ELF-1 (cell line): Measurements from ENCODE around the gene ASB18.
"Not testable (repeated sequence)": the region's sequence is repeated elsewhere in the genome, so short reads cannot be mapped to it uniquely, and the experiment has no call there.

Experiments used
- DNase-seq: peaks from one replicate; pipeline ENCODE4 v3.0.0-alpha.2; 2016; ENCODE audit warnings: low read depth, low spot score

The ASB18 gene

GRCh38 chr2:236286873-236287545, 22.8 kb upstream of the ASB18 start:
- DNase-seq = peak; percentile 36

DNA sequence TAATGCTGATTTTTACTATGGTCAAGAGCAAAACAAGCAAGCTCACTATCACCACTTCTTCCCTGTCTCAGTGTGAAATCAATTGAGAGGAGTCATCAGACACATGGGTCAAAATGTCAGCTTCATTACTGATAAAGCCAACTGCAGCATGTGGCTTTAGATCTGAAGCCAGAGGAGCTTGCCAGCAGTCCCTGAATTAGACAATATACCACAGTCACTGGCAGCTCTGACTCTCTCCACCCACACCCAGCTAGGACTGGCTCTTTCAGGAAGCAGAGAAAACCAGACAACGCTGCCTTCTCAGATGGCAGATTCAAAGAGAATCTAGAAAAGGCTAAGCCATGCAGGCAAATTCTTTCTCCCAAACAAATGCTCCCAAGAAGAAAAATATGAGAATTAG, 20.0 kb upstream of the ASB18 start:
- DNase-seq = no peak

DNA sequence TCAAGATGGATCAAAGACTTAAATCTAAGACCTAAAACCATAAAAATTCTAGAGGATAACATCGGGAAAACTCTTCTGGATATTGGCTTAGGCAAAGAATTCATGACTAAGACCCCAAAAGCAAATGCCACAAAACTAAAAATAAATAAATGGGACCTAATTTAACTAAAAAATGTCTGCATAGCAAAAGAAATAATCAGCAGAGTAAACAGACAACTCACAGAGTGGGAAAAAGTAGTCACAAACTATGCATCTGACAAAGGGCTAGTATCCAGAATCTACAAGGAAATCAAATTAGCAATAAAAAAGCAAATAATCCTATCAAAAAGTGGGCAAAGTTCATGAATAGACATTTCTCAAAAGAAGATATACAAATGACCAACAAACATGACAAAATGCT, 18.2 kb upstream of the ASB18 start:
- DNase-seq = no peak

GRCh38 chr2:236281423-236281822, 17.2 kb upstream of the ASB18 start:
- DNase-seq = no peak

- no peak for DNase-seq
These were observed 8.9 kb upstream of the ASB18 start for GRCh38 chr2:236273126-236273525.

DNA sequence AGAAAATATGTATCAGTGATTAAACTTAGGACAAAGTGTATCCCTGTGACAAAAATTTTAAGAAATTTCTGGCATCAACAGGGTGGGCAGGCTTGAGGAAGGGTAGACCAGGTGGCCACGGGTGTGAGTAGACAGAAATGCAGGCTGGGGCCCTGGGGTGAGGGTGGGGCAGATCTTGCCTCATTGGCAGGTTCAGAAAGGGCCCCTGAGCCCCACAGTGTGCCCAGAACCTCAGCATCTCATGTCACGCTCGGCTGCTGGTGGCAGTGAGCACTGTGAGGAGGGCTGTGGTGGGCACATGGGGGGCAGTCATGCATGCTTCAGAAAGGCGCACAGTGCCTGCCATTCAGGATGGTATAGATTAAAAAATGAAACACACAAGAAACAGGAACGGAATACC, 7.6 kb upstream of the ASB18 start:
- DNase-seq = no peak

DNA sequence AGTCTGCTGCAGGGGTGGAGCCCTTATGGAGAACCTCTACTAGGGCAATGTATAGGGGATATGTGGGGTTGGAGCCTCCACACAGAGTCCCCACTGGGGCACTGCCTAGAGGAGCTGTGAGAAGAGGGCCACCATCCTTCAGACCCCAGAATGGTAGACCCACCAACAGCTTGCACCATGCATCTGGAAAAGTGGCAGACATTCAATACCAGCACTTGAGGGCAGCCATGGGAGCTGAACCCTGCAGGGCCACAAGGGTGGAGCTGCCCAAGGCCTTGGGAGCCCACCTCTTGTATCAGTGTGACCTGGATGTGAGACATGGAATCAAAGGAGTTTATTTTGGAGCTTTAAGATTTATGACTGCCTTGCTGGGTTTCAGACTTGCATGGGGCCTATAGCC, 5.7 kb upstream of the ASB18 start:
- DNase-seq = not testable (repeated sequence)

GRCh38 chr2:236265675-236266074, 1.5 kb upstream of the ASB18 start:
- DNase-seq = no peak

DNA sequence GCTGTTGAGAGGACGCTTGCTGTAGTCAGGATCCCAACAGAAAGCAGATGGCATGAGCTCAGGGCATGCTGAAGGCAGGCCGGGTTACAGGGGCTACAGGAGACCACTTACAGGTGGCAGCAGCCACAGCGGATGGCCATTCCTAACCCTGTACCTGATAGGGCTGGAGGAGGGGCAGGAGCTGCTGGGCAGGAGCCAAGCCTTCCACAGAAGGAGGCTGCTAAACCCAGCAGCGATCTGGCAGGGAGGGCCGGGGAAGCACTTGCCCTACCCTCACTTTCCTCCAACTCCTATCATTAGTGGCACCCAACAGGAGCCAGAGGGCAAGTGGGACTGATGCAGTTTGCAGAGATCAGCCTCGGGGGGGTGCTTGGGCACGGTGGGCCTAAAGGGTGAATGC, 2.0 kb downstream of the ASB18 start:
- no peak for DNase-seq

- no peak for DNase-seq
These were observed 2.8 kb downstream of the ASB18 start for GRCh38 chr2:236261452-236261851.

- no peak for DNase-seq
These were observed 4.8 kb downstream of the ASB18 start for GRCh38 chr2:236259371-236259770.

GRCh38 chr2:236257575-236257974, 6.6 kb downstream of the ASB18 start:
- no peak for DNase-seq

DNA sequence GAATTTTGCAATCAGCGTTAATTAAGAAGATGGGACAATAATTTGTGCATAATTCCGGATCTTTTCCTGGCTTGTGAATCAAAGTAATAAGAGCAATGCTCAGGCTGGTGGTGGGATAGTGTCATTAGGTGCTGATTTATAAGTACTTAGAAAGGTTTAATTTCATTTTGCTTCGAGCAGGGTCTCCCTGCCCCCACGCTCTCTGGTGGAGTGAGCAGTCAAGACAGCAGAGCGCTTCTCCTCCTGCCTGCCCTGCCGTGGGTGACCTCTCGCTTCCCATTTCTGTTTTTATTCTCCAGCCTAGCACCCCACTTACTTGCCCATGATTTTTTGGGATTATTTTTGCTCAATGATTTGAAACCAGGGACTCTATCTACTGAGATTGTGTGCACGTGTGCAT, 7.1 kb downstream of the ASB18 start:
- DNase-seq = no peak

DNA sequence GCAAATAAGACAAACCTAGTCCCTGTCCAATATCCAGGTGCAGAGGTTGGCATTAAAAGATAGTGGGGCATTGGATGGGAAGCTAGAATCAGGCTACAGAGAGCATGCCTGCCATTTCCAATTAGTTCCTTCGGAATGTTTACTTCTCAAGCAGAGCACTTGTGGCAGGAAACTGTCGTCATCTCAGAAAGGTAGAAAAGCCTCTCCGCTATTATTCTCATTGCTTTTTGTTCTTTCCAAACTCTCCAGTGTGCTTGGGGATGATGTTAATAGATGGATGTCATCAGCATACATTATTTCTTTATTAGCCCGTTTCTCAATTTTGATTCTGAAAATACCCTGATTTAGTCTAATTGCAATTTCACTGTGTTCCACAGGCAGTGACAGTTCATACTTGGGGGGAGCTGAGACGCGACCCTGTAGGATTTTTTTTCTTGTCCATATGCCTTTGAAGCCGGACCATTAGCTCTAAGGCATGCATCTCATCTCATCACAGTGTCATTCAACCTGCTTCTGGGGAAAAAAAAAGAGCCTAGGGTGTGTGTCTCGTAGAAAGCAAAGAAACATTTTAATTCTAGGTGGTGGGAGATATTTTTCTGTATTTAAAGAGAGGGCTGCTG, 7.7 kb downstream of the ASB18 start:
- no peak for DNase-seq

DNA sequence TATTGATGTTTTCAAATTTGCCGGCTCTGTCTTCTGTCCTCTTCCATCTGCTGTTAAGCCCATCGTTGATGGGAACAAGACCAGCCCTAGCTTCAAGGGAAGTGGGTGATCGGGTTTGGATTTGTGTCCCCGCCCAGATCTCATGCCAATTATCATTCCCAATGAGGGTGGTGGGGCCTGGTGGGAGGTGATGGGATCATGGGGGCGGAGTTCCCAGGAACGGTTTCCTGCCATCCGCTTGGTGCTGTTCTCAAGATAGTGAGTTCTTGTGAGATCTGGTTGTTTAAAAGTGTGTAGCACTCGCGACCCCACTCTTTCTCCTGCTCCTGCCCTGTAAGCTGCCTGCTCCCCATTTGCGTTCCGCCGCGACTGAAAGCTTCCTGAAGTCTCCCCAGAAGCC, 9.5 kb downstream of the ASB18 start:
- DNase-seq = peak; percentile 46

DNA sequence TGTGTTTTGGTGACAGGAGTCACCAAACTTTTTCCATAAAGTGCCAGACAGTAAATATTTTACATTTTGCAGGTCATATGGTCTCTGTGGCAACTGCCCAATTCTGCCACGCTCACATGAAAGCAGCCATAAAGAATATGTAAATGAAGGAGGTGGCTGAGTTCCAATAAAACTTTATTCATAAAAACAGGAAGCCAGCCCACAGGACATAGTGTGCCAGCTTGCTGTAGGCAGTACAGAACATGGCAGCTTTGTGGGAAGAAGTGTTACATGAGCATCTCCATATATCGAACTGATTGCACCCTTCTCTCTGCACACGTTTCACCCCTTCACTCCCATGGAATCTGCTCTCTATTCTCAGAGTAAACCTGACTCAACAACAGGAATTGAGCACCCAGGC, 10.2 kb downstream of the ASB18 start:
- no peak for DNase-seq

GRCh38 chr2:236252602-236253001, 11.6 kb downstream of the ASB18 start:
- no peak for DNase-seq

GRCh38 chr2:236250909-236251579, 13.2 kb downstream of the ASB18 start:
- DNase-seq = no peak

DNA sequence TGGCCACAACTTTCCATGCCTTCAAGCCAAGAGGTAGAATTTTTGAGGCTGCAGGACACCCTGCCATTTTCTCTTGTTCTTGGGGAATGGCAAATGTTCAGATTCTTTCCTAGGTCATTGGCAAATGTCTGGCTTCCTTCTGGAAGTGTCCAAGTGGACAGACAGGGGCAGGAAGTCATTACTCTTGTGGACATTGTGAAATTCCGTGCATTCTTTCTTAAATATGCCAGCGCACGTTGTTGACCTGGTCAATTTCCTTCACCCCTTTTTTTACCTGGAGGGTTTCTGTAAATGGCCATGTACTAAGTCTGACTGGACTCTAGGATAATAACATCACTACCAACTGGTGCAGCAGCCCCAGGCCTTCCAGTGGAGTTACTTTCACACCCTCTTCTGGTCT, 13.9 kb downstream of the ASB18 start:
- DNase-seq = no peak

DNA sequence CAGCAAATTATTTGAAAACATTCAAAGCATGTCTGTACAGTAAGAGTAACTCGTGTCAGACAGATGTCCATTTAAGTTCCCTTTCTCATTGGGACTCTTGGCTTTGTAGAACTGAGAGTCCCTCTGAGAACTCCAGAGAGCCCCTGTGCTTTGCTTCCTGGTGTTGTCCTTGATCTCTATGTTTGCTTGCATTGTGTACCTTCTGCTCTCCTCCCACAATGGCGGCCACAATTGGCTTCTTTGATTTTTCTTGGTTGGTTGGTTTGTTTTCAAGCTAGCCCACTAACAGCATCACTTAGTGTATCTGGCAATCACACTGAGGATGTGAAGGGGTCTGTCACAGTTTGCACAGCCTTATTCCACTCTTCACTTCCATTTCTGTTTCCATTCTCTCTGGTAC, 15.1 kb downstream of the ASB18 start:
- no peak for DNase-seq

- no peak for DNase-seq
These were observed 17.4 kb downstream of the ASB18 start for GRCh38 chr2:236246711-236247246.

- no peak for DNase-seq
These were observed 19.9 kb downstream of the ASB18 start for GRCh38 chr2:236244256-236244655.

DNA sequence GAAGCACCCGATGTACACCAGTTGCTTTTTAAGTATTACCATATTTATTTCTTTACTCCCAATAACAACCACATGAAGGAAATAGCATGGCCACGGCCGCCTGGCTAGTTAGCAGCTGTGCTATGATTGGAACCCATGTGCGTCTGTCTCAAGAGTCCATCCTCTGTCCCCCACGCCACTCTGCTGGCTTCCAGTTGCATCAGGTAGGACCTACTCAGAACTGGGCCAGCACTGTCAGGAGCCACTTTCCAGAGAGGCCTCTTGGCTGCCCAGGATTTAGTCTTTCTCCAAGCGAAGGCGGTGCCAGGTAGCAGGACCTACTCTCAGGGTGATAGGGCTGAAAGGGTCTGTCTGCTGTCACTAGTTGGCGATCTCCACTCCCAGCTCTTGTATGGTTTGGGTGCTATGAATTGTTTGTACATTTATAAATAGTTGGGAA, 22.1 kb downstream of the ASB18 start:
- no peak for DNase-seq
